HG03196 (cell line): ENCODE data around the gene IRAK4.
A peak's percentile ranks its signal among the peaks of the same experiment; 100 is the strongest.
"Not testable (repeated sequence)": the region's sequence is repeated elsewhere in the genome, so short reads cannot be mapped to it uniquely, and the experiment has no call there.

ENCODE experiments used
- ATAC-seq: cut with Tn5 transposase; IDR thresholded peaks from one replicate; pipeline ENCODE4 v1.9.1; 2021; ENCODE audit not compliant: unreplicated experiment

The IRAK4 gene

GRCh38 chr12:43758728-43759563, at the start of gene IRAK4, which contains the start of gene PUS7L:
TSS of gene IRAK4 (plus strand) at chr12:43758951. CDS start at chr12:43768112, 9,161 bp downstream.
TSS of gene PUS7L (minus strand) at chr12:43758790. CDS start at chr12:43755245, 3,545 bp downstream.
- peak; percentile 95 for ATAC-seq

- ATAC-seq: no peak
Measured at GRCh38 chr12:43711348-43711747, 47.4 kb upstream of the IRAK4 start.

GRCh38 chr12:43722621-43723020, 36.1 kb upstream of the IRAK4 start:
- no peak for ATAC-seq

- ATAC-seq: no peak
Measured at GRCh38 chr12:43723134-43723533, 35.6 kb upstream of the IRAK4 start.

GRCh38 chr12:43728117-43728516, 30.6 kb upstream of the IRAK4 start:
- ATAC-seq: no peak

- ATAC-seq: no peak
Measured at GRCh38 chr12:43728698-43729097, 30.1 kb upstream of the IRAK4 start.

- ATAC-seq: no peak
Measured at GRCh38 chr12:43730283-43730682, 28.5 kb upstream of the IRAK4 start.

GRCh38 chr12:43733687-43734086, 25.1 kb upstream of the IRAK4 start:
- no peak for ATAC-seq

GRCh38 chr12:43736927-43737440, 21.8 kb upstream of the IRAK4 start:
- ATAC-seq: no peak

- ATAC-seq: no peak
Measured at GRCh38 chr12:43737646-43738045, 21.1 kb upstream of the IRAK4 start.

- no peak for ATAC-seq
Measured at GRCh38 chr12:43740511-43741100, 18.1 kb upstream of the IRAK4 start.

GRCh38 chr12:43742106-43742505, 16.6 kb upstream of the IRAK4 start:
- no peak for ATAC-seq

GRCh38 chr12:43744826-43745225, 13.9 kb upstream of the IRAK4 start:
- no peak for ATAC-seq

GRCh38 chr12:43749016-43749415, 9.7 kb upstream of the IRAK4 start:
- ATAC-seq: no peak

GRCh38 chr12:43750814-43751213, 7.9 kb upstream of the IRAK4 start:
- ATAC-seq: no peak

- not testable (repeated sequence) for ATAC-seq
Measured at GRCh38 chr12:43751360-43751759, 7.4 kb upstream of the IRAK4 start.

- ATAC-seq: no peak
Measured at GRCh38 chr12:43754015-43754414, 4.7 kb upstream of the IRAK4 start.

- peak; percentile 9 for ATAC-seq
Measured at GRCh38 chr12:43758247-43758727, 464 bp upstream of the IRAK4 start.

GRCh38 chr12:43760396-43760795, 1.6 kb downstream of the IRAK4 start:
- ATAC-seq: no peak

GRCh38 chr12:43761500-43761899, 2.7 kb downstream of the IRAK4 start:
- no peak for ATAC-seq

GRCh38 chr12:43762596-43762995, 3.8 kb downstream of the IRAK4 start:
- ATAC-seq: no peak

GRCh38 chr12:43763769-43764168, 5.0 kb downstream of the IRAK4 start:
- no peak for ATAC-seq
